CD14-positive monocyte (primary cell): ENCODE measurements around the gene SELPLG. TPM values are rescaled to one million over a fixed set of nuclear protein-coding genes. Genes with fewer than 3 reads are reported as not detected.
"Not testable (repeated sequence)": the region's sequence is repeated elsewhere in the genome, so short reads cannot be mapped to it uniquely, and the experiment has no call there.

Source experiments
- DNase-seq, 3 donors: peaks; one replicate each; pipeline ENCODE4 v3.0.0-alpha.2; 2011 to 2022
- H2AFZ ChIP-seq: 2 replicates; pipeline ENCODE4 v1.6.0; 2012; ENCODE audit warnings: mild to moderate bottlenecking, low read depth, low read length, inconsistent platforms; ENCODE audit not compliant: insufficient read depth, poor library complexity, severe bottlenecking
- H3K27ac ChIP-seq, 2 donors: 1 replicate in 1 of 2; 2 replicates in 1 of 2; pipeline ENCODE4 v1.5.1; 2012 to 2013; ENCODE audit warnings: low read length in 2 of 2, control low read depth in 1 of 2, inconsistent platforms in 1 of 2, low read depth in 1 of 2, mild to moderate bottlenecking in 1 of 2
- H3K27me3 ChIP-seq, 2 donors: one replicate each; pipeline versions ENCODE4 v1.6.0 to v1.6.1; 2011 to 2013; ENCODE audit warnings: low read length in 2 of 2; ENCODE audit not compliant: control insufficient read depth in 2 of 2, insufficient read depth in 2 of 2
- H3K36me3 ChIP-seq, 2 donors: replicated peaks in 1 of 2; 1 replicate in 1 of 2; 2 replicates in 1 of 2; pipeline versions ENCODE4 v1.5.1 to v1.6.1; 2012 to 2013; ENCODE audit warnings: low read length in 2 of 2, control low read depth in 1 of 2, inconsistent platforms in 1 of 2, mild to moderate bottlenecking in 1 of 2; ENCODE audit not compliant: insufficient read depth in 2 of 2, control insufficient read depth in 1 of 2
- H3K4me1 ChIP-seq, 2 donors: 1 replicate in 1 of 2; 2 replicates in 1 of 2; pipeline versions ENCODE4 v1.5.1 to v1.6.1; 2012 to 2013; ENCODE audit warnings: low read length in 2 of 2, control low read depth in 1 of 2, inconsistent platforms in 1 of 2, mild to moderate bottlenecking in 1 of 2, moderate library complexity in 1 of 2; ENCODE audit not compliant: insufficient read depth in 2 of 2, control insufficient read depth in 1 of 2
- H3K4me2 ChIP-seq: replicated peaks from 2 replicates; pipeline ENCODE3; 2012; ENCODE audit warnings: low read length, moderate library complexity, mild to moderate bottlenecking; ENCODE audit not compliant: poor library complexity, severe bottlenecking; ENCODE audit errors: extremely low read depth
- H3K4me3 ChIP-seq, 3 experiments: fragments of 200-600 bp in 1 of 3; sonication (generic) in 1 of 3; replicated peaks in 1 of 3; 1 replicate in 2 of 3; 2 replicates in 1 of 3; pipeline ENCODE4 v1.5.1; 2011 to 2013; ENCODE audit warnings: low read length in 3 of 3, mild to moderate bottlenecking in 3 of 3, control low read depth in 2 of 3, low read depth in 2 of 3, inconsistent platforms in 1 of 3, moderate library complexity in 1 of 3
- H3K79me2 ChIP-seq: 2 replicates; pipeline ENCODE4 v1.6.0; 2012; ENCODE audit warnings: mild to moderate bottlenecking, control low read depth, inconsistent platforms, low read length, moderate library complexity; ENCODE audit not compliant: insufficient read depth
- H3K9ac ChIP-seq: 2 replicates; pipeline ENCODE4 v1.6.0; 2017; ENCODE audit warnings: low read length, mild to moderate bottlenecking; ENCODE audit not compliant: insufficient read depth, poor library complexity, severe bottlenecking
- H3K9me3 ChIP-seq, 2 donors: replicated peaks in 1 of 2; 1 replicate in 1 of 2; 2 replicates in 1 of 2; pipeline versions ENCODE4 v1.5.1 to v1.6.1; 2012 to 2013; ENCODE audit warnings: low read length in 2 of 2, control low read depth in 1 of 2; ENCODE audit not compliant: control insufficient read depth in 1 of 2, insufficient read depth in 1 of 2
- H4K20me1 ChIP-seq: 2 replicates; pipeline ENCODE4 v1.6.0; 2012; ENCODE audit warnings: mild to moderate bottlenecking, low read length, control low read depth, moderate library complexity; ENCODE audit not compliant: insufficient read depth
- H3K27ac Mint-ChIP-seq, 7 donors: one replicate each; pipeline ENCODE4 v1.8.0; 2020; ENCODE audit warnings: mild to moderate bottlenecking in 7 of 7, mixed read lengths in 7 of 7, moderate library complexity in 6 of 7, inconsistent platforms in 2 of 7
- H3K27me3 Mint-ChIP-seq, 3 donors: one replicate each; pipeline ENCODE4 v1.8.0; 2021 to 2022; ENCODE audit warnings: low read depth in 3 of 3, mild to moderate bottlenecking in 3 of 3, mixed read lengths in 3 of 3, moderate library complexity in 3 of 3, inconsistent platforms in 1 of 3
- H3K36me3 Mint-ChIP-seq, 2 donors: one replicate each; pipeline ENCODE4 v1.8.0; 2020; ENCODE audit warnings: mixed read lengths in 2 of 2, inconsistent platforms in 1 of 2, mild to moderate bottlenecking in 1 of 2
- H3K4me1 Mint-ChIP-seq: one replicate; pipeline ENCODE4 v1.8.0; 2020; ENCODE audit warnings: mild to moderate bottlenecking, mixed read lengths
- H3K4me3 Mint-ChIP-seq, 2 donors: one replicate each; pipeline ENCODE4 v1.8.0; 2020; ENCODE audit warnings: mild to moderate bottlenecking in 2 of 2, mixed read lengths in 2 of 2, moderate library complexity in 1 of 2
- H3K9me3 Mint-ChIP-seq, 7 donors: one replicate each; pipeline ENCODE4 v1.8.0; 2020 to 2022; ENCODE audit warnings: mixed read lengths in 7 of 7, mild to moderate bottlenecking in 6 of 7, moderate library complexity in 6 of 7, inconsistent platforms in 2 of 7
- WGBS: methylation state at CpG from one replicate; pipeline ENCODE4 v1.1.5; 2013; ENCODE audit warnings: missing lambda C conversion rate; ENCODE audit not compliant: insufficient coverage; 5-methylcytosine and 5-hydroxymethylcytosine counted together
- intact Hi-C, 2 donors: fragments of 100-400 bp; cut with micrococcal nuclease; formaldehyde crosslinking; loops; one replicate each; pipeline versions ENCODE4 v1.15.0 to v1.15.1; 2023
- polyA plus RNA-seq, 3 donors: library from polyadenylated mRNA; depleted of rRNA in 1 of 3; unstranded in 2 of 3; stranded (reverse) in 1 of 3; fragments of 300-500 nt in 2 of 3; fragments of >200 nt in 1 of 3; fragmentation: Illumina TruSeq in 2 of 3; gene quantifications; 1 replicate in 2 of 3; 2 replicates in 1 of 3; pipeline ENCODE4 v1.2.3, GENCODE V29; 2012 to 2021
- TF ChIP-seq, protein P1 (sequence below): fragments of 200-600 bp; IDR thresholded peaks from one replicate; pipeline ENCODE4 v1.8.0; 2022; ENCODE audit warnings: antibody characterized with exemption, mild to moderate bottlenecking

Gene SELPLG
- polyA plus RNA-seq, 3 donors = 193 to 349 (median 247) TPM

DNA sequence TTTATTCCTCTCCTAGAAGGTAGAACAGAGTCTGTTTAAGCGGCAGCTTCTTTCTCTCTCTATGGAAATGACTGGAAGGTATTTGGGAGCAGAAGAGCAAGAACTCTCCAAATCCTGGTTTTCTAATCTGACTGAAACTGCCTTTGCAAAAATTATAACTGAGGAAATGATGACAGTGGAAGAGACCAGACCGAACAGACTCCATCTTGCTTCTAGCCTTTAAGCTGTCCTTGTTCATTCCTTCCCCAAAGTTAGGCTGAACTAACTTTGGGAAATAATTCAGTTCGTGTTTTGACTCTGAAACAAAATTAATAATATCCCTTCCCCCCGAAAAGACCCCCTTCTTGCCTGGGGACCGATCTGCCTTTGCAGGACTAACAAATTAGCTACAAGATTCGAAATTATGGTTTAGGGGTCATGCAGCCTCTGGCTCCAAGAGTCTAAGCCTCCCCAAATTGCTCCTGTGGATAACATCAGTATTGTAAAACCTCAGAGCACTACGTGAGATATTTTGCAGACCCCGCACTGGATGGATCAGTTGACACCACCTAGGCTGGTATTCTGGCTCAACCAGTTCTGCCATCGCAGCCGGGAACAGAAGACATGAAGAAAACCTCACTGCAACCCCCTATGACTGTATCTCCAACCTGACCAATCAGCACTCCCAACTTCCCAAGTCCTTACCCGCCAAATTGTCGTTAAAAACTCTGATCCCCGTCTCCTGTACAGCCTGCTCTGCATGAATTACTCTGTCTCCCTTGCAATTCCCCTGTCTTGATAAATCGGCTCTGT lies 14.1 kb downstream of the SELPLG start:
- Histone ChIP-seq H3K79me2 (peaks cover 64% of the 10 kb centered on the region), H3K9me3 (peaks cover 7 to 8% of the 10 kb centered on the region in 2 donors), H3K27me3 (no peaks in the 10 kb centered on the region), H3K9ac (no peak overlapping the region), H3K36me3 (peaks cover 30 to 43% of the 10 kb centered on the region in 2 donors), H3K4me2 (no peak overlapping the region), H4K20me1 (peaks cover 81% of the 10 kb centered on the region), H2AFZ (no peak overlapping the region), H3K4me3 (no peak overlapping the region), H3K4me1 (peaks cover 48 to 62% of the 10 kb centered on the region in 2 donors), H3K27ac (peak overlapping the region in 1 of 2 donors; percentile 90)
- peak overlapping the region; percentile 2 to 100 (median 95) for H3K27ac Mint-ChIP-seq
- H3K27me3 Mint-ChIP-seq = peaks cover 0 to 2% (median 0%) of the 10 kb centered on the region in 3 donors
- DNase-seq = no peak
- intact Hi-C loops = loop anchor here (2.0 to 10.0 kb wide), 3 partner anchors 57 to 475 kb away; partner anchors contain the start of genes ALKBH2 (in 2 of the 2), UNG (in 2 of the 2) and ISCU (in 1 of the 2)
- TF ChIP-seq, protein P1, sequence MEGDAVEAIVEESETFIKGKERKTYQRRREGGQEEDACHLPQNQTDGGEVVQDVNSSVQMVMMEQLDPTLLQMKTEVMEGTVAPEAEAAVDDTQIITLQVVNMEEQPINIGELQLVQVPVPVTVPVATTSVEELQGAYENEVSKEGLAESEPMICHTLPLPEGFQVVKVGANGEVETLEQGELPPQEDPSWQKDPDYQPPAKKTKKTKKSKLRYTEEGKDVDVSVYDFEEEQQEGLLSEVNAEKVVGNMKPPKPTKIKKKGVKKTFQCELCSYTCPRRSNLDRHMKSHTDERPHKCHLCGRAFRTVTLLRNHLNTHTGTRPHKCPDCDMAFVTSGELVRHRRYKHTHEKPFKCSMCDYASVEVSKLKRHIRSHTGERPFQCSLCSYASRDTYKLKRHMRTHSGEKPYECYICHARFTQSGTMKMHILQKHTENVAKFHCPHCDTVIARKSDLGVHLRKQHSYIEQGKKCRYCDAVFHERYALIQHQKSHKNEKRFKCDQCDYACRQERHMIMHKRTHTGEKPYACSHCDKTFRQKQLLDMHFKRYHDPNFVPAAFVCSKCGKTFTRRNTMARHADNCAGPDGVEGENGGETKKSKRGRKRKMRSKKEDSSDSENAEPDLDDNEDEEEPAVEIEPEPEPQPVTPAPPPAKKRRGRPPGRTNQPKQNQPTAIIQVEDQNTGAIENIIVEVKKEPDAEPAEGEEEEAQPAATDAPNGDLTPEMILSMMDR = no peak
- peaks cover 50% of the 10 kb centered on the region for H3K4me1 Mint-ChIP-seq
- 98% methylated on average over 8 of the region's 14 CpGs for WGBS
- H3K9me3 Mint-ChIP-seq = peaks cover 8 to 14% (median 9%) of the 10 kb centered on the region in 7 donors
- peaks cover 69 to 70% of the 10 kb centered on the region in 2 donors for H3K36me3 Mint-ChIP-seq
- no peak overlapping the region for H3K4me3 Mint-ChIP-seq

DNA sequence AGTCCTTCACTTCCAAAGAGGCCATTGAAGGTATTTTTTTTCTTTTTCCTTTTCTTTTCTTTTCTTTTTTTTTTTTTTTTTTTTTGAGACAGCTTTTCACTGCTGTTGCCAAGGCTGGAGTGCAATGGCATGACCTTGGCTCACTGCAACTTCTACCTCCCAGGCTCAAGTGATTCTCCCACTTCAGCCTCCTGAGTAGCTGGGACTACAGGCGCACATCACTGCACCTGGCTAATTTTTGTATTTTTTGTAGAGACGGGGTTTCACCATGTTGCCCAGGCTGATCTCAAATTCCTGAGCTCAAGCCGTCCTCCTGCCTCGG lies 14.8 kb downstream of the SELPLG start:
- Histone ChIP-seq H4K20me1 (peaks cover 76% of the 10 kb centered on the region), H3K79me2 (peaks cover 57% of the 10 kb centered on the region), H3K4me1 (peaks cover 48 to 62% of the 10 kb centered on the region in 2 donors), H3K36me3 (peaks cover 25 to 37% of the 10 kb centered on the region in 2 donors)
- H3K9me3 ChIP-seq, H3K4me2 ChIP-seq, DNase-seq, H3K9ac ChIP-seq, H3K27ac ChIP-seq, H3K27me3 ChIP-seq, H3K4me3 ChIP-seq, H2AFZ ChIP-seq, H3K4me3 Mint-ChIP-seq, H3K27me3 Mint-ChIP-seq: not testable (repeated sequence)
- H3K27ac Mint-ChIP-seq = peak overlapping the region; percentile 27 to 100 (median 88)
- intact Hi-C loops = loop anchor here (1.0 to 10.0 kb wide), 3 partner anchors 56 to 476 kb away; partner anchors contain the start of genes ALKBH2 (in 1 of the 2), ISCU (in 1 of the 2) and UNG (in 1 of the 2)
- peaks cover 8 to 14% (median 9%) of the 10 kb centered on the region in 7 donors for H3K9me3 Mint-ChIP-seq
- peaks cover 63 to 67% of the 10 kb centered on the region in 2 donors for H3K36me3 Mint-ChIP-seq
- WGBS = 100% methylated on average over 4 of the region's 4 CpGs
- peaks cover 50% of the 10 kb centered on the region for H3K4me1 Mint-ChIP-seq
